Measurements from ENCODE around the gene ARMH2. TPM values are rescaled to one million over a fixed set of nuclear protein-coding genes. Genes with fewer than 3 reads are reported as not detected.

ARMH2 gene
- total and polyA plus RNA-seq, 9 of the 15 experiments (the other 6 are each of a cell fraction or from before 2014, with no cell fraction given) = not detected

DNA sequence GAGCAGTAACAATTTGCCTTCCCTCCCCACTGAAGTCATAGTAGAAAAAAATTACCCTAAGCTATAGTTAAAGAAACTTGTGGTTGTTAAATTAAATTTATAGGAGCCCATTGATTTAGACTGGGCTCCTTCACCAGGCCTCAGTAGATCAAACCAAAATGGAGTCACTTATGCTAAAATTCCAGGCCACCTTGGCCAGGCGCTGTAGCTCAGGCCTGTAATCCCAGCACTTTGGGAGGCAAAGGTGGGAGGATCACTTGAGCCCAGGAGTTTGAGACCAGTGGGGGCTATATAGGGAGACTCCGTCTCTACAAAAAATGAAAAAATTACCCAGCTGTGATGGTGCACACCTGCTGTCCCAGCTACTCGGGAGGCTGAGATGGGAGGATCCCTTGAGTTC lies 39.0 kb downstream of the ARMH2 start (continued):
- no peak for TF ChIP-seq MGA (IDR thresholded peaks at IDR 0.05)
- TF ChIP-seq MED1 (CRISPR knock-in tag; IDR thresholded peaks at IDR 0.05; ENCODE audit: borderline replicate concordance) = no peak
- no peak for TF ChIP-seq ATF3 (IDR thresholded peaks at IDR 0.05)
- TF ChIP-seq ATF3 (CRISPR knock-in tag; conservative IDR thresholded peaks at IDR 0.05) = no peak
- no peak for TF ChIP-seq NR2C2 (CRISPR knock-in tag; IDR thresholded peaks at IDR 0.05)
- TF ChIP-seq NR2C2 (tag; IDR thresholded peaks at IDR 0.05) = no peak
- TF ChIP-seq HDAC2 (IDR thresholded peaks at IDR 0.05) = no peak
- no peak for TF ChIP-seq ZSCAN32 (CRISPR knock-in tag; IDR thresholded peaks at IDR 0.05)
- no peak for TF ChIP-seq E2F8 (IDR thresholded peaks at IDR 0.05; ENCODE audit: low read depth, partially characterized antibody)
- no peak for TF ChIP-seq TCFL5 (CRISPR knock-in tag; conservative IDR thresholded peaks at IDR 0.05)
- TF ChIP-seq, protein P1, sequence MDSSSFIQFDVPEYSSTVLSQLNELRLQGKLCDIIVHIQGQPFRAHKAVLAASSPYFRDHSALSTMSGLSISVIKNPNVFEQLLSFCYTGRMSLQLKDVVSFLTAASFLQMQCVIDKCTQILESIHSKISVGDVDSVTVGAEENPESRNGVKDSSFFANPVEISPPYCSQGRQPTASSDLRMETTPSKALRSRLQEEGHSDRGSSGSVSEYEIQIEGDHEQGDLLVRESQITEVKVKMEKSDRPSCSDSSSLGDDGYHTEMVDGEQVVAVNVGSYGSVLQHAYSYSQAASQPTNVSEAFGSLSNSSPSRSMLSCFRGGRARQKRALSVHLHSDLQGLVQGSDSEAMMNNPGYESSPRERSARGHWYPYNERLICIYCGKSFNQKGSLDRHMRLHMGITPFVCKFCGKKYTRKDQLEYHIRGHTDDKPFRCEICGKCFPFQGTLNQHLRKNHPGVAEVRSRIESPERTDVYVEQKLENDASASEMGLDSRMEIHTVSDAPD (CRISPR knock-in tag; IDR thresholded peaks at IDR 0.05) = no peak
- no peak for TF ChIP-seq KAT8 (IDR thresholded peaks at IDR 0.05; ENCODE audit: low read depth)
- no peak for TF ChIP-seq ZNF274 (IDR thresholded peaks at IDR 0.05; ENCODE audit: borderline replicate concordance, low read depth, low read length)

Data from K562 (cell line).